GM21576 (cell line): ENCODE data around the gene HTR5A.

Source experiments
- ATAC-seq: cut with Tn5 transposase; IDR thresholded peaks from one replicate; pipeline ENCODE4 v1.9.1; 2021; ENCODE audit warnings: mild to moderate bottlenecking, moderate library complexity; ENCODE audit not compliant: unreplicated experiment

Gene HTR5A

DNA sequence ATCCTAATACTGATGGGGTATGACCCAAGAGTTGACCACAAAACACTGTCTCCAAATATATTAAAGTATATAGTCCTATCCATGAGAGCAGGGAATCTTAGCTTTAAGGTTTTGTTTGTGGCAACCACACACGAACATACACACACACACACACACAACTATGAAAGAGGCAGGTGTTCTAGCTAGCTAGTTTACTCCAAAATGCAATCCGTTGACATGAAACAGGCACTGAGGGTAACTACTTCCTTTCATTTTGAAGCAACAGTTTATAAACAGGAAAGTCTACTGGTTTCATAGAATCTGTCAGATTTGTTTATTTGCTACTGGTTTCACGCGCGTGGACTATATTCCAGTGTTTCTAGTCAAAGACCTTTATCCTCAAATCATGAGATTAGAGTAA, 14.8 kb downstream of the HTR5A start:
- no peak for ATAC-seq

GRCh38 chr7:155090684-155091083, 20.6 kb downstream of the HTR5A start:
- no peak for ATAC-seq

DNA sequence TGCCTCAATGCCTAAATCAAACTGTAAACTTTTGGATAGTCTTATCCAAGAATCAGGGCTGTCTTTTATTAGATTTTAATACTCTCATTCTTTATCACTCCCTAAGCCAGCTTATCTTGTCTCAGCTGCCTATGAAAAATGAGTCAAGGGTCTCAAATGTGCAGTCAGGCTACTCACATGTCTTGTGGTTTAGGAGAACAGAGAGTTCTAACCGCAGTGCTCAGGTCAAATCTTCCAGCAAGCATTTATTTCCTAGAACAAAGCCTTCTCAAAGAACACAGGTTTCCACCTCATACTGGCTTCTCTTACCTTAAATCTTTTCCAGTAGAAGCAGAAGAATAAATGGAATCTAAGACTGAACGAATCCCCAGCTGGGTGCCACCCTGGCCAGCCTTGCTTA, 23.5 kb downstream of the HTR5A start:
- no peak for ATAC-seq

GRCh38 chr7:155094636-155095135, 24.6 kb downstream of the HTR5A start:
- no peak for ATAC-seq

DNA sequence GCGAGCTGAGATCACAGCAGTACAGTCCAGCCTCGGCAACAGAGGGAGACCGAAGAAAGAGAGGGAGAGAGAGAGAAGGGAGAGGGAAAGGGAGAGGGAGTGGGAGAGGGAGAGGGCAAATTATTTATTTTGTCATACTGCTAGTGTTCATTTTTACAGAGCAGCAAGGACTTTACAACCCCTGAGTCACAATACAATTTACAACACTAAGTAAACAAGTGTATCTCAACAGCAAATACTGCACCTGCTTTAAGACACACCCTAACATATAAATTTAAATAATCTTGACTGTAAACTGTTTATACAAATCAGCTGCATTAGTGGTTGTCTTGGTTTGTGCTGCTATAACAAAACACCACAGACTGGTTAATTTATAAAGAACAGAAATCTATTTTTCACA, 27.2 kb downstream of the HTR5A start:
- no peak for ATAC-seq

GRCh38 chr7:155103839-155104238, 33.7 kb downstream of the HTR5A start:
- ATAC-seq = no peak

DNA sequence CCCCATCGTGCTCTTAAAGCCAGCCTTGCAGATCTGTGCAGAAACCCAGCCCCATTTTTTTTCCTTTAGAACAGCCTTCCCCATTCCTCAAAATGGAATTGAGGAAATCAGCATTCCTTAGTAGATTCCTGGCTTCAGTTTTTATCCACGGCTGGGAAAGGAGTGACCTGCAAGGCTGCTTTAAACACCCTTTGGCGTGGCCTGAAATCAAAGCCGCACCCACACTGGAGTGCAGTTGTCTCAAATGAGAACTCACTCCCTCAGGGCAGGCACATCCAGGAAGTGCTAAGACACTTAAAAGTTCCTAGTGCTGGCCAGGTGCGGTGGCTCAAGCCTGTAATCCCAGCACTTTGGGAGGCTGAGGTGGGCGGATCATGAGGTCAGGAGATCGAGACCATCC, 34.8 kb downstream of the HTR5A start:
- ATAC-seq = no peak

DNA sequence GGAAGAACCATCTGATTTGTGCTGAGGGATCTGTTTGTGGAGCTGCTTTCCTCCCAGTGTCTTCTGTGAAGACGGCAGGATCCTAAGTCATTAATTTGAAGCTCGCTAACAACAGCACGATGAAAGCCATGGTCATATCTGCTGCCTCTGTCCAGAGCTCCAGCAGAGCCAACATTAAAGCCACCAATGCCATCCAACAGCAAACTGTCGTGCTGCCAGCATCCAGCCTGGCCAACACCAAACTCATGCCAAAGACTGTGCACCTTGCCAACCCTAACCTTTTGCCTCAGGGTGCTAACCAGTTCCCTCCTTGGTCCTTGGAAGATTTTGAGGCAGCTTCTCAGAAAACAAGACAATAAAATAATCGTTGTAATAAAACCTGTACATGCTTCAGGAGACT, 36.2 kb downstream of the HTR5A start:
- ATAC-seq = no peak

DNA sequence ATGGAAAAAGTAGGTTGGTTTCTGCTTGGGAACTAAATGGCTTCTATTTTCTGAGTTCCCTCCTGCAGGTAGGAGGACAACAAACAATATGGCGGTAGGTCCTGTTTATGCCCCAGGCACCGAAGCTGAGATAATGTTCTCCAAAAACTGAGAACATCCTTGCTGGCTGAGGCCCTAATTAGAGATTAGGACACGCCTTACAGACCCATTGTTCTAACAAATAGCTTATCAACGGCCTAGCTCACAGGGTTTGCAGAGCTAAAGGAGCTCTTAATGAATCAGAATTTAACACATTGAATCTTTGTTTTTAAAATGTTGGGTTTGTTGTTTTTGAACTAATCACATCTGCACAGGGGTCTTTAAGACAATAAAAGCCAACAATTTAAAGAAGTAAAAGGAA, 37.0 kb downstream of the HTR5A start:
- ATAC-seq = no peak

GRCh38 chr7:155108144-155108901, 38.2 kb downstream of the HTR5A start:
- ATAC-seq = no peak

DNA sequence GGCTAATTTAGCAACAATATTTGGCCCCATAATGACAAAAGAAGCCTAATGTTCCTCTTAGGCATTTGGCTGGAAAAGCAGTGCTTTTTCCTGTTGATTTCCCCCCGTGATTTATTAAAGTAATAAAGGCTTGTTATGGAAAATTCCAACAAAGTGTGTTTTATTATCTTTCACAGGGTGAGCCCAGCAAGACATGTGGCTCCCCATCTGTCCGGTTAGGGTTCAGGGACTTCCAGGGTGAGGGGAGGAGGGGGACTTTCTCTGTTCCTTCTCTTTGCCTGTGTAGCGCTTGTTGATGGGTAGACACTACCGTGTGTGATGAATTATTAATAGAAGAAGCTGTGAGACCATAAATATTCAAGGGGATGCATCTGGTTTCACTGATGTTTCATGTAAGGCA, 39.0 kb downstream of the HTR5A start:
- ATAC-seq = no peak

- ATAC-seq = no peak
Measured at GRCh38 chr7:155115288-155115687, 45.2 kb downstream of the HTR5A start.

DNA sequence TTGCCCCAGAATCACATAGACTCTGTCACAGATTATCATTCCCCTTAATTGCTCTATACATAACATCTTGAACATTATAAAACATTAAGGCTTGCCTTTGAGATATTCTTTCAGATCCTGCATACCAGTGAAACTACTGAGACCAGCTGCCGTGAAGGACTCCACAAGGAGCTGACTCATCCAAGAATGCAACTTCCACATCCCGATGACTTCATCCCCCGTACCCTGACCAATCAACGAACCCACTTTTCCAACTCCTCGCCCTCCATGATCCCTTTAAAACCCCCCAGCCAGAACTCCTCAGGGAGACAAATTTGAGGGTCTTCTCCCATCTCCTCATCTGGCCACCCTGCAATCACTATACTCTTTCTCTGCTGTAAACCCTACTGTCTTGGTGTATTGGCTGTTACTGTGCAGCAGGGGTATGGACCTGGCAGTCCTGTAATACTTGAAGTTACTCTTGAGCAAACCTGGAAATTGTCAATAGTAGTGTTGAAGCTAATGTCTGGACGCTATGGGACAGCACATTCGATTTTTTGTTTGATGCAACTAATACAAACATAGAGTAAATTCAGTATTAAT, 49.8 kb downstream of the HTR5A start:
- no peak for ATAC-seq

DNA sequence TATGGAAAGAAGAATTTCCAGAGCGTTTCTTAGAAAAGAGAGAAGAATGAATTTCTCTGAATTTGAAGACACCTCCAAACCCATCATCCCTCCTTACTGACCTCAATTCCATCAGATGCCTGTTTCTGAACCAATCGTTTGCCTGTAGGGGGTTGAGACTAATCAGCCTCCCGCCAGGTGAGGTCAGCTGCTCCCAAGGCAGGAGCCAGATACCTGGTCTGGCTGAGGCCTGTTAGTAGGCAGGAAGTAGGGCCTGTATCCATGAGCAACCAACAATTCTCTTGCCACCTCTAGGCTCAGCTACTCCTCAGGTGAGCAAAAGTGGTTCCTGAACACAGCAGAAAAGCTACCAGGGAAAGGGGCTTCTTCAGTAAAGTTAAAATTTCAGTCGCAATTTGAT, 50.3 kb downstream of the HTR5A start:
- no peak for ATAC-seq

- ATAC-seq = no peak
Measured at GRCh38 chr7:155122831-155123230, 52.7 kb downstream of the HTR5A start.

DNA sequence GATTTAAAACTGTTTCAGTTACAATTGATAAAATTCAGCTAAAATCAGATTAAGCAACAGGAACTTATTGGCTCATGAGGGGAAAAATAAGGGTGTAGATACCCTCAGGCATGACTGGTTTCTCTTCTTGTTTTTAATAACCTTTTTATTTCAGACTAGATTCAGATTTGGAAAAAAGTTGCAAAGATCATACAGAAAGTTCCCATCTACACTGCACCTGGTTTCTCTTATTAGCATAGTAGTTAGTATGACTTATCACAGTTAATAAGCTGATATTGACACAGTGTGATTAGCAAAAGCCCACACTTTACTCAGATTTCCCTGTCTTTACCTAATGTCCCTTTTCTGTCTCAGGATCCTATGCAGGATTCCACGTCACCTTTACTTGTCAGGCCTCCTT, 53.3 kb downstream of the HTR5A start:
- ATAC-seq = no peak

- no peak for ATAC-seq
Measured at GRCh38 chr7:155124706-155125105, 54.6 kb downstream of the HTR5A start.

DNA sequence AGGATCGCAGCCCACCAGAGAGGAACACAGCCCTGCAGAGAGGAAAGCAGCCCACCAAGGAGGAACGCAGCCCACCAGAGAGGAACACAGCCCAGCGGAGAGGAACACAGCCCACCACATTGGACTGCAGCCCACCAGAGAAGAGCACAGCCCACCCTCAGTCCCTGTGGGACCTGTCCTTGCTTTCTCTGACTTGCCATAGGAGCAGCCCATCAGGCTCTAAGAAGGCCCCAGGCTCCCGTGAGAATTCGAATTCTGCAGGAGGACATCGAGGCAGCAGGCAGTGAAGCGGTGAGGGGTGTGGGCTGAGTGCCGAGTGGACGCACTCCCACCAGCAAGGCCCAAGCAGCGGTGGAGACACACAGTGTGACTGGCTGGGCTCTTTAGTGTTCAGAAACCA, 59.1 kb downstream of the HTR5A start:
- ATAC-seq = no peak

GRCh38 chr7:155129789-155130188, 59.7 kb downstream of the HTR5A start:
- no peak for ATAC-seq

- no peak for ATAC-seq
Measured at GRCh38 chr7:155130493-155130892, 60.4 kb downstream of the HTR5A start.

DNA sequence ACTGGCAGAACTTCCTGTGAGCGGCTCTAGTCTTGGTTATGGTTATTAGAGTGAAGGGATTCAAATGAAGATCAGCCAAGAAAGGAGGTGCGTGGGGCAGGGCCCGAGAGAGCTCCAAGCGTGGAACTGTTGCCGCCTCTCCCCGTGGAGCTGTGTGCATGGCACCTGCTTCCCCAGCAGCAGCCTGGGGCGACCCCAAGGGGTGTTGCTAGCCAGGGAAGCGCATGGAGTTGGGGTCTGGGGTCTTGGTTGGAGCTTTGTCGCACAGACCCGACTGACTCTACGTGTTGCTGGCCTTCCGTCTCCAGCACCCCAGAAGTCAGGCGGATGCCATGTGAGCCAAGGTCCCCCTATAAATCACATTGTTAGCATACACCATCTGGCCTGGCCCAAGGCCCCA, 61.0 kb downstream of the HTR5A start:
- no peak for ATAC-seq

GRCh38 chr7:155132431-155132830, 62.3 kb downstream of the HTR5A start:
- ATAC-seq = no peak
